Endothelial cell of umbilical vein (primary cell): ENCODE results near the gene CENPI. TPM values are rescaled to one million over a fixed set of nuclear protein-coding genes. Genes with fewer than 3 reads are reported as not detected.

Experiments used
- BruUV-seq: library from RNA; stranded (reverse); fragments of 400-500 nt; replicated peaks from 2 replicates; lab custom pipeline; 2021; lab: Mats Ljungman, UMichigan
- CTCF ChIA-PET: fragments of 300-600, 350-600 bp; sonication (Branson Sonifier 250); formaldehyde crosslinking; loops from one replicate; lab custom pipeline; 2021; ENCODE audit warnings: antibody characterized with exemption, inconsistent platforms; lab: Charles Lee
- POLR2A ChIA-PET: fragments of 300-600, 350-600 bp; sonication (Branson Sonifier 250); formaldehyde crosslinking; loops from one replicate; lab custom pipeline; 2021; ENCODE audit warnings: antibody characterized with exemption, inconsistent platforms; lab: Charles Lee
- DNase-seq: peaks from one replicate; pipeline ENCODE4 v3.0.0-alpha.2; 2011; ENCODE audit warnings: low read depth, low spot score
- FAIRE-seq: peaks from 2 replicates; lab custom pipeline; 2011; peaks lifted over from hg19 to GRCh38; lab: Jason Lieb, UNC
- H2AFZ ChIP-seq: 2 replicates; pipeline ENCODE4 v1.6.0; 2012; ENCODE audit warnings: low read depth, low read length, control low read depth, inconsistent platforms
- H3K27ac ChIP-seq: 2 replicates; pipeline ENCODE4 v1.5.1; 2011; ENCODE audit warnings: low read depth, mild to moderate bottlenecking, control low read depth, low read length, moderate library complexity; ENCODE audit not compliant: insufficient read depth
- H3K27me3 ChIP-seq, 2 experiments: 2 replicates each; pipeline versions ENCODE4 v1.6.0 to v1.6.1; 2011; ENCODE audit warnings: low read length in 2 of 2, mixed read lengths in 1 of 2; ENCODE audit not compliant: control insufficient read depth in 2 of 2, insufficient read depth in 2 of 2
- H3K36me3 ChIP-seq, 2 experiments: 2 replicates in 1 of 2; 3 replicates in 1 of 2; pipeline ENCODE4 v1.5.1; 2011; ENCODE audit warnings: low read length in 2 of 2, mild to moderate bottlenecking in 1 of 2, moderate library complexity in 1 of 2; ENCODE audit not compliant: control insufficient read depth in 2 of 2, insufficient read depth in 2 of 2; ENCODE audit errors: extremely low read depth in 1 of 2
- H3K4me1 ChIP-seq: 3 replicates; pipeline ENCODE4 v1.5.1; 2011; ENCODE audit warnings: mild to moderate bottlenecking, low read length; ENCODE audit not compliant: control insufficient read depth, insufficient read depth; ENCODE audit errors: extremely low read depth
- H3K4me2 ChIP-seq: 2 replicates; pipeline ENCODE4 v1.6.1; 2011; ENCODE audit warnings: low read length, control low read depth, mixed read lengths; ENCODE audit not compliant: insufficient read depth
- H3K4me3 ChIP-seq, 3 experiments: fragments of 200-600 bp in 1 of 3; sonication (generic), shearing (Covaris generic) in 1 of 3; replicated peaks in 1 of 3; 2 replicates each; pipeline ENCODE4 v1.5.1; 2011 to 2016; ENCODE audit warnings: control low read depth in 3 of 3, low read length in 3 of 3, mild to moderate bottlenecking in 2 of 3, inconsistent platforms in 1 of 3, low read depth in 1 of 3, moderate library complexity in 1 of 3; ENCODE audit not compliant: insufficient read depth in 1 of 3
- H3K79me2 ChIP-seq: 2 replicates; pipeline ENCODE4 v1.6.0; 2012; ENCODE audit warnings: low read length, inconsistent platforms; ENCODE audit not compliant: control insufficient read depth, insufficient read depth
- H3K9ac ChIP-seq: replicated peaks from 2 replicates; pipeline ENCODE3; 2011; ENCODE audit warnings: low read length, control low read depth; ENCODE audit not compliant: insufficient read depth; ENCODE audit errors: extremely low read depth
- H3K9me1 ChIP-seq: replicated peaks from 3 replicates; pipeline ENCODE4 v1.6.0; 2011; ENCODE audit warnings: mild to moderate bottlenecking, low read length; ENCODE audit not compliant: control insufficient read depth, insufficient read depth; ENCODE audit errors: extremely low read depth
- H3K9me3 ChIP-seq: replicated peaks from 2 replicates; pipeline ENCODE4 v1.5.1; 2012; ENCODE audit warnings: low read length, inconsistent platforms; ENCODE audit not compliant: control insufficient read depth, insufficient read depth
- H4K20me1 ChIP-seq: replicated peaks from 2 replicates; pipeline ENCODE3; 2011; ENCODE audit warnings: mild to moderate bottlenecking, low read length; ENCODE audit not compliant: control insufficient read depth, insufficient read depth; ENCODE audit errors: extremely low read depth
- EZH2 ChIP-seq: IDR thresholded peaks from 2 replicates; pipeline ENCODE4 v1.6.1; 2012; ENCODE audit warnings: borderline replicate concordance, low read depth, mild to moderate bottlenecking, moderate library complexity, low read length, inconsistent platforms; ENCODE audit not compliant: severe bottlenecking
- MAX ChIP-seq: IDR thresholded peaks from 2 replicates; pipeline ENCODE4 v1.6.1; 2011; ENCODE audit not compliant: insufficient read depth, insufficient read length
- MYC ChIP-seq: IDR thresholded peaks from one replicate; pipeline ENCODE4 v1.6.1; 2011; ENCODE audit warnings: mild to moderate bottlenecking, low read depth, low read length
- POLR2A ChIP-seq: IDR thresholded peaks from 2 replicates; pipeline ENCODE4 v1.6.1; 2012; ENCODE audit warnings: low read depth, mild to moderate bottlenecking, control low read depth, low read length
- dilution Hi-C: fragments of 300-500 bp; cut with MboI; formaldehyde crosslinking; loops from one replicate; pipeline ENCODE4 v1.15.0; 2019; ENCODE audit warnings: low sequenced_read_pairs; ENCODE audit not compliant: extremely low pct_ligation_motif_present
- intact Hi-C: fragments of 100-400 bp; cut with micrococcal nuclease; formaldehyde crosslinking; loops from one replicate; pipeline ENCODE4 v1.10.0; 2022
- polyA plus RNA-seq, 4 experiments: library from polyadenylated mRNA; depleted of rRNA in 3 of 4; stranded (reverse) in 3 of 4; unstranded in 1 of 4; fragments of >200 nt; gene quantifications; 2 replicates each; pipeline versions ENCODE4 v1.2.1 to v1.2.3, GENCODE V29; 2011 to 2012; ENCODE audit warnings: missing spikeins in 1 of 4
- total RNA-seq: library from RNA; stranded (reverse); gene quantifications from 2 replicates; pipeline ENCODE4 v1.2.3, GENCODE V29; 2021

CENPI gene
- total and polyA plus RNA-seq, 2 donors (not counting 3 experiments of a cell fraction or from before 2014, with no cell fraction given), result 7.7 to 28.9 TPM

- intact Hi-C loops, result no loop called here
- BruUV-seq, result no TSS peak
- dilution Hi-C loops, result no loop called here
- no peaks in the 10 kb centered on the region for H3K9me3 ChIP-seq
- H2AFZ ChIP-seq, result no peak overlapping the region
- H3K27me3 ChIP-seq, result no peaks in the 10 kb centered on the region
- H4K20me1 ChIP-seq, result no peaks in the 10 kb centered on the region
- DNase-seq (no peak), FAIRE-seq (no peak)
- H3K9ac ChIP-seq, result no peak overlapping the region
- no peak overlapping the region for H3K27ac ChIP-seq
- ChIA-PET POLR2A (no interaction called here), CTCF (no interaction called here)
- TF ChIP-seq POLR2A, result no peak
- no peak for TF ChIP-seq MAX
- TF ChIP-seq EZH2, result no peak
- H3K9me1 ChIP-seq, result no peaks in the 10 kb centered on the region
- H3K36me3 ChIP-seq, result peaks cover 0 to 5% of the 10 kb centered on the region in 2 experiments
- H3K4me3 ChIP-seq, result no peak overlapping the region
- H3K79me2 ChIP-seq, result peaks cover 2% of the 10 kb centered on the region
- H3K4me2 ChIP-seq, result no peak overlapping the region
- no peaks in the 10 kb centered on the region for H3K4me1 ChIP-seq
These were observed 19.7 kb downstream of the CENPI start for GRCh38 chrX:101117701-101118100.

GRCh38 chrX:101136235-101136634 lies 38.2 kb downstream of the CENPI start:
- H2AFZ ChIP-seq, result no peak overlapping the region
- H4K20me1 ChIP-seq, result no peaks in the 10 kb centered on the region
- H3K4me3 ChIP-seq, result no peak overlapping the region
- H3K36me3 ChIP-seq, result no peaks in the 10 kb centered on the region
- H3K27ac ChIP-seq, result no peak overlapping the region
- CTCF ChIA-PET, result no interaction called here
- BruUV-seq, result no TSS peak
- no peak overlapping the region for H3K9ac ChIP-seq
- no peak overlapping the region for H3K4me2 ChIP-seq
- no peaks in the 10 kb centered on the region for H3K9me3 ChIP-seq
- H3K4me1 ChIP-seq, result peaks cover 7% of the 10 kb centered on the region
- POLR2A ChIA-PET, result no interaction called here
- no peaks in the 10 kb centered on the region for H3K79me2 ChIP-seq
- H3K27me3 ChIP-seq, result no peaks in the 10 kb centered on the region
- TF ChIP-seq MYC, result no peak
- dilution Hi-C loops (no loop called here), intact Hi-C loops (no loop called here)
- FAIRE-seq (no peak), DNase-seq (no peak)
- H3K9me1 ChIP-seq, result no peaks in the 10 kb centered on the region

Other genes with a start within 250 kb of the CENPI start
- gene NOX1, start 223.8 kb upstream of the CENPI start, total RNA-seq, result not detected in 2 replicates
- not detected in 2 replicates for gene NOX1, start 223.8 kb upstream of the CENPI start, polyA plus RNA-seq
- gene XKRX, start 169.3 kb upstream of the CENPI start, total RNA-seq, result 0.88 and 1.5 TPM in 2 replicates
- 0.33 and 0.37 TPM in 2 replicates for gene XKRX, start 169.3 kb upstream of the CENPI start, polyA plus RNA-seq
- not detected in 2 replicates for gene ARL13A, start 128.5 kb upstream of the CENPI start, total RNA-seq
- gene ARL13A, start 128.5 kb upstream of the CENPI start, polyA plus RNA-seq, result not detected in 2 replicates
- gene TRMT2B, start 46.1 kb upstream of the CENPI start, total RNA-seq, result 21.3 and 22.9 TPM in 2 replicates
- gene TRMT2B, start 46.1 kb upstream of the CENPI start, polyA plus RNA-seq, result 15.8 and 18.3 TPM in 2 replicates
- 6.5 and 7.2 TPM in 2 replicates for gene TMEM35A, start 19.3 kb upstream of the CENPI start, total RNA-seq
- 10.4 and 11.0 TPM in 2 replicates for gene TMEM35A, start 19.3 kb upstream of the CENPI start, polyA plus RNA-seq
- 0.31 and 0.78 TPM in 2 replicates for gene DRP2, start 121.6 kb downstream of the CENPI start, total RNA-seq
- gene DRP2, start 121.6 kb downstream of the CENPI start, polyA plus RNA-seq, result 0.13 and 0.17 TPM in 2 replicates
- gene TAF7L, start 193.1 kb downstream of the CENPI start, total RNA-seq, result 1.1 and 1.8 TPM in 2 replicates
- 0.45 and 0.70 TPM in 2 replicates for gene TAF7L, start 193.1 kb downstream of the CENPI start, polyA plus RNA-seq